Hepatocyte (in vitro differentiated cells): ENCODE measurements around the gene COMMD4. TPM values are rescaled to one million over a fixed set of nuclear protein-coding genes. Genes with fewer than 3 reads are reported as not detected.
A peak's percentile ranks its signal among the peaks of the same experiment; 100 is the strongest.
"Not testable (repeated sequence)": the region's sequence is repeated elsewhere in the genome, so short reads cannot be mapped to it uniquely, and the experiment has no call there.

ENCODE experiments used
- DNase-seq: peaks from one replicate; pipeline ENCODE4 v3.0.0-alpha.2; 2016; ENCODE audit warnings: low spot score
- H2AFZ ChIP-seq: fragments of 200-600 bp; sonication (generic); 2 replicates; pipeline ENCODE4 v1.6.0; 2016; ENCODE audit warnings: antibody characterized with exemption, mild to moderate bottlenecking
- H3K27ac ChIP-seq: fragments of 200-600 bp; sonication (generic); 2 replicates; pipeline ENCODE4 v1.5.1; 2016; ENCODE audit warnings: mild to moderate bottlenecking
- H3K27me3 ChIP-seq: fragments of 200-600 bp; sonication (generic); 2 replicates; pipeline ENCODE4 v1.6.1; 2016
- H3K36me3 ChIP-seq: fragments of 200-600 bp; sonication (generic); replicated peaks from 2 replicates; pipeline ENCODE4 v1.5.1; 2016; ENCODE audit warnings: low read depth; ENCODE audit not compliant: insufficient read depth
- H3K4me1 ChIP-seq: fragments of 200-600 bp; sonication (generic); 2 replicates; pipeline ENCODE4 v1.5.1; 2016; ENCODE audit warnings: mild to moderate bottlenecking, moderate library complexity; ENCODE audit not compliant: insufficient read depth
- H3K4me2 ChIP-seq: fragments of 200-600 bp; sonication (generic); 2 replicates; pipeline ENCODE4 v1.6.0; 2016
- H3K4me3 ChIP-seq: fragments of 200-600 bp; sonication (generic); 2 replicates; pipeline ENCODE4 v1.5.1; 2016; ENCODE audit warnings: mild to moderate bottlenecking
- H3K79me2 ChIP-seq: fragments of 200-600 bp; sonication (generic); 2 replicates; pipeline ENCODE4 v1.6.0; 2017; ENCODE audit warnings: mild to moderate bottlenecking
- H3K9me2 ChIP-seq: fragments of 200-600 bp; sonication (generic); replicated peaks from 2 replicates; pipeline ENCODE4 v1.6.0; 2017; ENCODE audit warnings: mild to moderate bottlenecking; ENCODE audit not compliant: insufficient read depth
- H3K9me3 ChIP-seq: fragments of 200-600 bp; sonication (generic); 2 replicates; pipeline ENCODE4 v1.5.1; 2016; ENCODE audit warnings: low read depth, mild to moderate bottlenecking
- H4K20me1 ChIP-seq: fragments of 200-600 bp; sonication (generic); 2 replicates; pipeline ENCODE4 v1.6.0; 2016; ENCODE audit warnings: mild to moderate bottlenecking; ENCODE audit not compliant: insufficient read depth, poor library complexity, severe bottlenecking
- EZH2 ChIP-seq: fragments of 200-600 bp; sonication (generic); IDR thresholded peaks from 2 replicates; pipeline ENCODE4 v1.6.1; 2016; ENCODE audit warnings: antibody characterized with exemption, mild to moderate bottlenecking, borderline replicate concordance
- EZH2phosphoT487 ChIP-seq: fragments of 200-600 bp; sonication (generic); IDR thresholded peaks from one replicate; pipeline ENCODE4 v1.6.1; 2018; ENCODE audit warnings: antibody characterized with exemption, mild to moderate bottlenecking, low read depth, moderate library complexity; ENCODE audit not compliant: unreplicated experiment, severe bottlenecking
- WGBS: methylation state at CpG from one replicate; pipeline ENCODE4 v1.1.6; 2016; ENCODE audit warnings: low lambda C conversion rate; ENCODE audit errors: missing lambda C conversion rate; 5-methylcytosine and 5-hydroxymethylcytosine counted together
- polyA plus RNA-seq: library from polyadenylated mRNA; unstranded; fragments of >200 nt; fragmentation: Nextera tagmentation; extraction: Ambion mirVana; gene quantifications from 2 replicates; pipeline ENCODE4 v1.2.1, GENCODE V29; 2016
- total RNA-seq: library from RNA; depleted of rRNA; stranded (reverse); fragments of >200 nt; gene quantifications from 2 replicates; pipeline ENCODE4 v1.2.3, GENCODE V29; 2014
- TF ChIP-seq, protein P1 (sequence below): fragments of 200-600 bp; sonication (generic); IDR thresholded peaks from 2 replicates; pipeline ENCODE4 v1.5.1; 2016; ENCODE audit warnings: antibody characterized with exemption, mild to moderate bottlenecking; ENCODE audit not compliant: poor library complexity

The COMMD4 gene
- total and polyA plus RNA-seq, 2 experiments from 2014 or later, result 70.3 to 105 TPM

DNA sequence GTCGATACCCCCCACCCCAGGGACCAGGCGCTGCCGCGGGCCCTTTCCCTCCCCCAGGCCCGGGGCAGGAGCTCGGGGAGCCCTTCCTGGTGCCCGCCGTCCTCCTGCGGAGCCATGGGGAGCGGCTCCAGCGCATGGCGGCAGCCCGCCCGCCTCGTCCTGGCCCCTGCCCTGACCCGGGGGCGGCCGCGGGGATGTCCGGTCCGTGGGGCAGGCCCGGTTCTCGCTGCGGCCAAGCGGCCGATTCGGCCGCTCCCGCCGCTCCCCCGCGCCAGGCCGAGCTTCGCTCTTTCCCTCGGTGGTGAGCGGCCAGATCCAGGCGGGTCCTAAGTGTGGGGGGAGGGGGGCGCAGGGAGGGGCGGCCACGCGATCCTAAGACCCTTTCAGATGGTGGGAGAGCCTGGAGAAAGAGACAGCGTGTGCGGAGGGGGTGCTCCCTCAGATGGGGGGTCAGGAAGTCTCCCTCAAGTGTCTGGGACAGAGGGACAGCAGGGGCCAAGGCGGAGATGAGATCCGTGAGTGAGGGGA, 12.2 kb downstream of the COMMD4 start:
- Histone ChIP-seq H3K36me3 (no peaks in the 10 kb centered on the region), H3K4me1 (peaks cover 7% of the 10 kb centered on the region), H3K4me3 (peak overlapping the region; percentile 90), H4K20me1 (no peaks in the 10 kb centered on the region), H3K4me2 (peak overlapping the region; percentile 94), H3K27ac (no peak overlapping the region), H3K79me2 (no peaks in the 10 kb centered on the region), H2AFZ (peak overlapping the region; percentile 91), H3K27me3 (no peaks in the 10 kb centered on the region), H3K9me2 (no peaks in the 10 kb centered on the region), H3K9me3 (no peaks in the 10 kb centered on the region)
- 8% methylated on average over 3 of the region's 45 CpGs for WGBS
- TF ChIP-seq, protein P1, sequence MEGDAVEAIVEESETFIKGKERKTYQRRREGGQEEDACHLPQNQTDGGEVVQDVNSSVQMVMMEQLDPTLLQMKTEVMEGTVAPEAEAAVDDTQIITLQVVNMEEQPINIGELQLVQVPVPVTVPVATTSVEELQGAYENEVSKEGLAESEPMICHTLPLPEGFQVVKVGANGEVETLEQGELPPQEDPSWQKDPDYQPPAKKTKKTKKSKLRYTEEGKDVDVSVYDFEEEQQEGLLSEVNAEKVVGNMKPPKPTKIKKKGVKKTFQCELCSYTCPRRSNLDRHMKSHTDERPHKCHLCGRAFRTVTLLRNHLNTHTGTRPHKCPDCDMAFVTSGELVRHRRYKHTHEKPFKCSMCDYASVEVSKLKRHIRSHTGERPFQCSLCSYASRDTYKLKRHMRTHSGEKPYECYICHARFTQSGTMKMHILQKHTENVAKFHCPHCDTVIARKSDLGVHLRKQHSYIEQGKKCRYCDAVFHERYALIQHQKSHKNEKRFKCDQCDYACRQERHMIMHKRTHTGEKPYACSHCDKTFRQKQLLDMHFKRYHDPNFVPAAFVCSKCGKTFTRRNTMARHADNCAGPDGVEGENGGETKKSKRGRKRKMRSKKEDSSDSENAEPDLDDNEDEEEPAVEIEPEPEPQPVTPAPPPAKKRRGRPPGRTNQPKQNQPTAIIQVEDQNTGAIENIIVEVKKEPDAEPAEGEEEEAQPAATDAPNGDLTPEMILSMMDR, result no peak
- TF ChIP-seq EZH2 (no peak), EZH2phosphoT487 (no peak)
- DNase-seq, result peak; percentile 29

DNA sequence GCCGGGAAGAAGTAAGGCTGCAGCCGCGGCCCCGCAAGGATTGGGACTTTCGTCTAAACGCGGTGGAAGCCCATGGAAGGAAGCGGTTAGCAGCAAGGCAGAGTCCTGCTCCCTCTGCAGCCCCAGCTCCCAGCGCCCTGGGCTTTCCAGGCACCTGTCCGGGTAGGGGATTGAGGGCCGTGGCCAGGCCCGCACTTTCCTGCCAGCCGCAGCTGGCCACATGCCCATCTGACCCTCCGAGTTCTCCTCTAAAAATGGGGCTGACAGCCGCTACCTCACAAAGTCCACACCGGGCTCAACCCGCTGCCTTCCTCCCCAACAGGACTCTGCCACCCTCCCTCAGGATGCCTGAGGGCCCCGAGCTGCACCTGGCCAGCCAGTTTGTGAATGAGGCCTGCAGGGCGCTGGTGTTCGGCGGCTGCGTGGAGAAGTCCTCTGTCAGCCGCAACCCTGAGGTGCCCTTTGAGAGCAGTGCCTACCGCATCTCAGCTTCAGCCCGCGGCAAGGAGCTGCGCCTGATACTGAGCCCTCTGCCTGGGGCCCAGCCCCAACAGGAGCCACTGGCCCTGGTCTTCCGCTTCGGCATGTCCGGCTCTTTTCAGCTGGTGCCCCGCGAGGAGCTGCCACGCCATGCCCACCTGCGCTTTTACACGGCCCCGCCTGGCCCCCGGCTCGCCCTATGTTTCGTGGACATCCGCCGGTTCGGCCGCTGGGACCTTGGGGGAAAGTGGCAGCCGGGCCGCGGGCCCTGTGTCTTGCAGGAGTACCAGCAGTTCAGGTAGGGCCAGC, 12.9 kb downstream of the COMMD4 start:
- Histone ChIP-seq H3K79me2 (no peaks in the 10 kb centered on the region), H3K9me2 (no peaks in the 10 kb centered on the region), H3K4me3 (peak overlapping the region; percentile 90), H2AFZ (peak overlapping the region; percentile 91), H4K20me1 (no peaks in the 10 kb centered on the region), H3K27ac (no peak overlapping the region), H3K9me3 (no peaks in the 10 kb centered on the region), H3K4me1 (peaks cover 7% of the 10 kb centered on the region), H3K4me2 (peak overlapping the region; percentile 94), H3K27me3 (no peaks in the 10 kb centered on the region), H3K36me3 (no peaks in the 10 kb centered on the region)
- WGBS, result 49% methylated on average over 46 of the region's 46 CpGs
- TF ChIP-seq EZH2phosphoT487 (no peak), EZH2 (no peak)
- TF ChIP-seq, protein P1, result no peak
- peak; percentile 6 for DNase-seq

DNA sequence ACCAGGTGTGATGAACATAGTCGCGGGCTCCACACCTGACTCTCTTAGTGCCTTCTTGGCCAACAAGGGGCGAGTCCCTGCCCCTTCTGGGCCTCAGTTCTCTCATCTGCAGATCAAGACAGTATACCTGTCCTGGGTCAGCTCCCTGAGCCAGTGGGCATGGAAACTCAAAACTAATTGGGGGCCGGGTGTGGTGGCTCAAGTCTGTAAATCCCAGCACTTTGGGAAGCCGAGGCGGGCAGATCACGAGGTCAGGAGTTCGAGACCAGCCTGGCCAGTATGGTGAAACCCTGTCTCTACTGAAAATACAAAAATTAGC, 13.4 kb downstream of the COMMD4 start:
- H3K9me3 ChIP-seq, H3K36me3 ChIP-seq, H2AFZ ChIP-seq, H3K4me3 ChIP-seq, H3K4me1 ChIP-seq, H4K20me1 ChIP-seq, H3K9me2 ChIP-seq, DNase-seq, H3K27ac ChIP-seq, H3K79me2 ChIP-seq, H3K27me3 ChIP-seq: not testable (repeated sequence)
- peak overlapping the region; percentile 94 for H3K4me2 ChIP-seq
- 91% methylated on average over 8 of the region's 8 CpGs for WGBS

DNA sequence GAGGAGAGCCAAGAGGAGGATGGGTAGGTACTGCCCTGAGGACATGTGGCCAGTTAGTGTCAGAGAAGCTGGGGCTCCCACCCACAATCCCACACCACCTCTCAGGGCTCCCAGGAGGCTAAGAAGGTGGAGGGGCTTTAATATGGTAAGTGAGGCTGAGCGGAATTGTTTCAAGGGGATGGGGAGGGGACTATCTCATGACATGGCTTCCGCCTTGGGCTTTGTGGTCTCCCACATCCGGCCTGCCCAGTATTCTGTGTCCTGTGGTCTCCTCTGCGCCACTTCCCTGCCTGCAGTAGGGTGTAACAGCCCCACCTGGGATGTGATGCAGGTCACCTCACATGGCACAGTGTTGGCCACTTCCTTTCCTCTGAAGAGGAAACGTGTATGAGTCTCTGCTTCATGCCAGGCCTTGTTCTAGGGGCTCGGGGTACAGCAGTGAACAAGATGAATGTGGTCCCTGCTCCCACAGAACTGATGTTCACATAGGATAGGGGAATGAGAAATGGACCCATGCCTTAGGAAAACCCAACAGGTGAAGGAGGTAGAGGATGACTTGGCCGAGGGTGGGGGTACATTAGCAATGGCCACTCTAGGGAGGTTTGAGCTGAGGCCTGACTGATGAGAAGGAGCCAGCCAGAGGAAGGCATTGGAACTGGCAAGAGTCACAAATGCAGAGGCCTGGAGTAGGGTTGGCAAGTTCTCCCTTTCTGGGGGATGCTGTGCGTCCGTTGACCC, 14.2 kb downstream of the COMMD4 start:
- 94% methylated on average over 9 of the region's 9 CpGs for WGBS
- Histone ChIP-seq H3K9me3 (no peaks in the 10 kb centered on the region), H3K9me2 (no peaks in the 10 kb centered on the region), H3K27ac (no peak overlapping the region), H4K20me1 (no peaks in the 10 kb centered on the region), H3K4me1 (peaks cover 7% of the 10 kb centered on the region), H3K79me2 (no peaks in the 10 kb centered on the region), H2AFZ (no peak overlapping the region), H3K4me3 (no peak overlapping the region), H3K36me3 (no peaks in the 10 kb centered on the region), H3K4me2 (no peak overlapping the region), H3K27me3 (no peaks in the 10 kb centered on the region)
- TF ChIP-seq EZH2phosphoT487 (no peak), EZH2 (no peak)
- TF ChIP-seq, protein P1, result no peak
- no peak for DNase-seq
